GM21390 (cell line): ENCODE data around the gene PFAS.

Experiments used
- ATAC-seq: cut with Tn5 transposase; IDR thresholded peaks from one replicate; pipeline ENCODE4 v1.9.1; 2021; ENCODE audit not compliant: unreplicated experiment

The PFAS gene

DNA sequence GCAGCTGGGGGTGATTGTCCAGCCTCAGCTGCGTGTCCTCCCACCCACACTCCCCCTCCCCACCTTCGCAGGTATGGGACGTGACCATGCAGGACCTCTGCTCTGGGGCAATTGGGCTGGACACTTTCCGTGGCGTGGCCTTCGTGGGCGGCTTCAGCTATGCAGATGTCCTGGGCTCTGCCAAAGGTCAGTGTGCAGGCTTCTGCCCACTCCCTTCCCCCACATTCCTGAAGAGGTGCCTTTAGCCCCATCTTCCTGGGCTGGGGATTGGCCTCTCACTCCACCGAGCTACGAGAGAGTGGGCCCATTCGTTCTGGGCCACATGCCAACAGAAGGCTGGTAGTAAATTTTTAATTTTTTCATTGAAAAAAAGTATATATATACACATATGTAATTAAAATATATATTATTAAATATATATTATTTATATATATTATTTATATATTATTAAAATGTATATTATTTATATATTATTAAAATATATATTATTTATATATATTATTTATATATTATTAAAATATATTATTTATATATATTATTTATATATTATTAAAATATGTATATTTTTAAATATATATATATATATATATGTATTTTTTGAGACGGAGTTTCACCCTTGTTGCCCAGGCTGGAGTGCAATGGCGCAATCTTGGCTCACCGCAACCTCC, 18.5 kb downstream of the PFAS start:
- ATAC-seq, result no peak

DNA sequence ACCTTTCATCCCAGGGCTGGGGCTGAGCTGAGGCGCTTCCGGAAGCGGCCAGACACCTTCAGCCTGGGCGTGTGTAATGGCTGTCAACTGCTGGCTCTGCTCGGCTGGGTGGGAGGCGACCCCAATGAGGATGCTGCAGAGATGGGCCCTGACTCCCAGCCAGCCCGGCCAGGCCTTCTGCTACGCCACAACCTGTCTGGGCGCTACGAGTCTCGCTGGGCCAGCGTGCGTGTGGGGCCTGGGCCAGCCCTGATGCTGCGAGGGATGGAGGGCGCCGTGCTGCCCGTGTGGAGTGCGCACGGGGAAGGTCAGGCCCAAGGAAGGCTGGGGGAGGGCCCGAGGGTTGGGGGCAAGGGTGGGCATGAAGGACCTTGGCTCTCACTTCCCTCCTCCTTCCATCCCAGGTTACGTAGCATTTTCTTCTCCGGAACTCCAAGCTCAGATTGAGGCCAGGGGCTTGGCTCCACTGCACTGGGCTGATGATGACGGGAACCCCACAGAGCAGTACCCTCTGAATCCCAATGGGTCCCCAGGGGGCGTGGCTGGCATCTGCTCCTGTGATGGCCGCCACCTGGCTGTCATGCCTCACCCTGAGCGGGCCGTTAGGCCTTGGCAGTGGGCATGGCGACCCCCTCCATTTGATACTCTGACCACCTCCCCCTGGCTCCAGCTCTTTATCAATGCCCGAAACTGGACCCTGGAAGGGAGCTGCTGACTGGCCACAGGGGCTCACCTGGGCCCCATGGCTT, 19.6 kb downstream of the PFAS start:
- ATAC-seq, result no peak

DNA sequence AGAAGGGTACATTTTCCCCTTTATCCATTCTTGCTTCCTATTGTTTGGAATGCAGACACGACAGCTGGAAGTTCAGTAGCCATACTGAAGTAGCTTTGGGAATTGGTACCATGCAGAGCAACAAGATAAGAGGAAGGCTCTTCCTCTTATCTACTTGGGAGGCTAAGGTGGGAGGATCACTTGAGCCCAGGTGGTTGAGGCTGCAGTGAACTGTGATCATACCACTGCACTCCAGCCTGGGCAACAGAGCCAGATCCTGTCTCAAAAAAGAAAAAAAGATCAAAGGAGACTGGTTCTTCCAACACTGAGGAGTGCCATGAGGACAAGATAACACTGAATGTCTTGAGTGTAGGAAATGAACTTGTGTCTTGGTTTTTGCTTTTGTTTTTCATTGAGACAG, 23.3 kb downstream of the PFAS start:
- ATAC-seq, result no peak

DNA sequence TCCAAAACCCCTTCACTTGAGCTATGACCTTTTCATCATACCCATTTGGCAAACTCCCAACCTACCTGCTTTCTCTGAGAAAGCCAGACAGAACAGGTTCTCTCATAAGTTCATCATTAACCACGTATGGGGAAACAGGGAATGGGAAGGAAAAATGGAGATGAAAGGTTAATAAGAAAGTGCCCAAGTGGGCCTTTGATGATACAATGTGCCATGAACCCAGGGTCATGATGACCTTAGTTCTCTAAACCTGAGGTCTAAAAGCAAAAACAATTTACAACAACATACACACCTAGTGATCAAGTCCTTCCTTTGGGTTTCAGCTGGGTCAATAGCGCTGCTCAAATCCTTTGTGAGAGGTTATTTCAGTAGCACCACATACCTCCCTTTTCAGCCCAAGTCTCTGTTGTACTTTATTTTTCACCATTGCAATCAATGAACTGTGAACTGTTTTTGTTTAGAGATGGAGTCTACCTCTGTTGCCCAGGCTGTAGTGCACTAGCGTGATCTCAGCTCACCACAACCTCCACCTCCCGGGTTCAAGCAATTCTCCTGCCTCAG, 24.9 kb downstream of the PFAS start:
- no peak for ATAC-seq

DNA sequence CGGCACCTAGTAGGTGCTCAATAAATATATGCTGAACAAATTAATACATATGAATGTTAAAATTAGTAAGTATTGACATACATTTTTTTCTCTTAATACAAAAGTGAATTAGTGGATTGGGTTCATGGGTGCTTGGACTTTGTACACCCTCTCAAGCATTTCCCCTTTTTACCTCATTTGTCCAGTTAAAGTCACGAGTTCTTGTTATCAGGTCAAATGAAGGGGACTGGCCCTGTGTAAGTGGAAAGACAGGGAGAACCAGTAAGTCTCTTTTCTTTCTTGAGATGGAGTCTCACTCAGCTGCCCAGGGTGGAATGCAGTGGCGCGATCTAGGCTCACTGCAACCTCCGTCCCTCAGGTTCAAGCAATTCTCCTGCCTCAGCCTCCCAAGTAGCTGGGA, 25.7 kb downstream of the PFAS start:
- ATAC-seq, result no peak

DNA sequence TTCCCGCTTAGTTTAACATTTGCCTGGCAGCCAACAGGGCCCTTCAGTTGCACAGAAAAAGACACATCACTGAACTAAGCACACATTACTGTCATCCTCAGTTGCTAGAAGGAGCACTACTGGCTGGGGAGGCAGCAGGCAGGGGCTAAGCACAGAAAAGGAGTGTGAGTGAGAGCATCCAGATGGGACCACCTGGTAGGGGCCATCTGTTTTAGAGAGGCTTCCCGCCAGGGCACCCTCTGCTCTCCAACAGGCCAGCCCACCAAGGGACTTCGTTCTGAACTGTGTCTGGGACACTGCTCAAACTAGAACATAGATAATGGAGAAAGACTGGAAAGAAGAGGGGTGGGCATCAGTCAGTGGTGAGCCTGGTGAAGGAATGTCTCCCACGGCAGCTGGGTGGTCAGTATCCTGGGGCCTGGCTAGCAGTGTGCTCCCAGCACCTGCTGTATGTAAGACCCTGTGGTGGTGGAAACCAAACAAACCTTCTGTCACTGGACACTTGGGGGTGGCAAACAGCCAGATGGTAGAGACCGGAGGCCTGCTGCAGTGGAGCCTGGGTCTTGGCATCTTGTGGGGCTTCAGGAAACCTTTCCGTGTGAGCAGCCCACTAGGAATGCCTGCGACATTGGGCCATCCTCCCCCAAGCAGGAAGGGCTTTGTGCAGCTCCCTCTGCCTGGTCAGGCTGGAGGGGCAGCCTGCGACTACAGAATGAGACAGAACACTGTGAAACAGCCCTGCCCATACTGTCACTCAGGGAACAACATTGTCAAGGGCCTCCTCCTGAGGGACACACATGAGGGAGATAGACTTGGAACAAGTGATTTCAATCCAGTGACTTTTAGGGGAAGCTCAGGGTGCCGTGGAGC, 26.6 kb downstream of the PFAS start:
- ATAC-seq, result no peak

DNA sequence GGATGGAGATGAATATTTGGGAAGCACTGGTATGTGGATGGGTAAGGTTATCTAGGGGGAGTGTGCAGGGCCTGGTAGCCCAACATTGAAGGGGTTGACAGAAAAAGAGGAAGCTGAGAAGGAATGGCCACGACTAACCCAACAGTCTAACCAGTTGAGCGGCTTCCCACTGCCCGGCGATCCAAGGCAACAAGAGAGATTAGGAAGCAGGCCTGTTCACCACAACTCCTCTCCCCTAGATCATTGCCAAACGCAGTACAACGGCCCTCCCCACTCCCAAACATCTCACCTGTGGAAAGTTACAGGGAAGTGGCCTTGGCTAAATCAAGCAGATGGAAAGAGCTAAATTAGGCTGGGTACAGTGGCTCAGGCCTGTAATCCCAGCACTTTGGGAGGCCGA, 28.2 kb downstream of the PFAS start:
- no peak for ATAC-seq

DNA sequence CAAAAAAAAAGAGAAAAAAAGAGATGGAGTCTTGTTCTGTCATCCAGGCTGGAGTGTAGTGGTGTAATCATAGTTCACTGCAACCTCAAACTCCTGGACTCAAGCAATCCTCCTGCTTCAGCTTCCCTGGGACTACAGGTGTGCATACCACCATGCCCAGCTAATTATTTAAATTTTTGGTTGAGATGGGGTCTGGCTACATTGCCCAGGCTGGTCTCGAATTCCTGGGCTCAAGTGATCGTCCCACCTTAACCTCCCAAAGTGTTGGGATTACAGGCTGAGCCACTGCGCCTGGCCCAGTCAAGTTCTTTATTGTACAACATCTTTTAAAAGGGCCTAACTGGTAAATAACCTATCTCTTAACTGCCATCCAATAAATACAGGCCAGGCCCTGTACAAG, 33.3 kb downstream of the PFAS start:
- no peak for ATAC-seq

DNA sequence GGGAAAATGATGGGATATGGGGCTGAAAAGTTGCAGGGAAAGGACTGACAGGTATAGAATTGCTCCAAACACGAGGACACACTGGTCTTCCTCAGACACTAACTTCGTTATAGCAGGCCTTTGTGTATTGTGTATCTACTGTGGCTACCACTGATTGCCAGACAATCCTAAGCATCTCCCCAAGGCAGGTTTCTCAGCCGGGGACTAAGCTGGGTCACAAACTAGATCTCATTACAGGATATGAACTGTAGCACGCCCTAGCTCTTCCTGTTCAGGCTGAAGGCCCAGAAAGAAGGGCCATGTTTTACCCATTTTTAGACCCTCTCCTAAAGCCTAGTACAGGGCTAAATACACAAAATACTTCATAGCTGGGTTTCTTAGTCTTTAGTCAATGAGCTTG, 34.3 kb downstream of the PFAS start:
- no peak for ATAC-seq

DNA sequence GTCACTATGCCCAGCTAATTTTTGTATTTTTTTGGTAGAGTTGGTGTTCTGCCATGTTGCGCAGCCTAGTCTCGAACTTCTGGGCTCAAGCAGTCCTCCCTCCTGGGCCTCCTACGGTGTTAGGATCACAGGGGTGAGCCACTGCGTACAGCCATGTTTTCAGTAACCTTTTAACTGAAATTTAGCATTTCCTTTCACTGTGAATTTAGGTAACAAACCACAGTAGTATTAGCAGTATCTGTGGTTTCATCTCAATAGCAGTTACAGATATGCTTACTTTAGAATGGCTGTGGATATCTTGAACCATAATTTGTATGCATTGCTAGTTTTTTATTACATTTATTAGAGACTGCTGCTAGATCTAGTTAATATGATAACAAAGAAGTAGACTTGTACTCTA, 35.0 kb downstream of the PFAS start:
- ATAC-seq, result no peak

DNA sequence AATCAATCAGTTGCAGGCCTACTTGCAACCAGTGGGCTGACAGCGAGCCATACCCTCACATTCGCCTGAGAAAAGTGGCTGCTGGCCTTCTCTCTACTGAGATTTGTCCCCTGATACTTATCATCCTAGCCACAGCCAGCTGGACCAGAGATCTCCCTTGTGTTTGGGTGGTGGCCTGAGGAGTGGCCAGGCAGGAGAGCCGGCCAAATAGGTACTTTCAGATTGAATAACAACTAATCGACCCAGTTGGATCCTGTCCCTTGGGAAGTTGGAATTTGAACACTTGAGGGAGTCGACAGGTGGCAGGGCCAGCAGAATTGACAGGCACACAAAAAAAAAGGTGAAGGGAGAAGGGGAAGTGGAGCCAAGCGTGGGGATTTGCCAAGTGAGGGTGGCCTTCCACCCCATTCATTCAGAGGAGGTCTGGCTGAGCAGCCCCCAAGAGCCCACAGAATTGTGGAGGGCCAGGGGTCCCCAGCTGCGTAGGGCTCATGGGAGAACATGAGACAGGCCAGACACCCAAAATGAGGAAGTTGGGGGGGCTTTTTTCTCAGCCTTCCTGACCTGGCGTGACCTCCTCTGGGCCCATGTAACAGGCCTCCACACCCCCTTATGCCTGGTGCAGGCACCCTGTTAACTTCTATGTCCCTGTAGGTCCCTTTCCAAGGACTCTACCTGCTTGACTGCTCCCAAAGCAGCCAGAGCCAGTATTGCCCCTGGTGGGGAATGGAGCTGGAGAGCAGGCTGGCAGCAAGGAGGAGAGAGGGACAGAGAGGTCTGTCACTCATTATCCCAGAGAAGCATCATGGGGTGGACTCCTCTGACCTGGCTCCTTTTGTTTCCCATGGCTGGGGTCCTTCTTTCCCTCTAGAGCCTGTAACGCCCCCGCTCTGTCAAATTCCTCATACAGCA, 36.4 kb downstream of the PFAS start:
- no peak for ATAC-seq

DNA sequence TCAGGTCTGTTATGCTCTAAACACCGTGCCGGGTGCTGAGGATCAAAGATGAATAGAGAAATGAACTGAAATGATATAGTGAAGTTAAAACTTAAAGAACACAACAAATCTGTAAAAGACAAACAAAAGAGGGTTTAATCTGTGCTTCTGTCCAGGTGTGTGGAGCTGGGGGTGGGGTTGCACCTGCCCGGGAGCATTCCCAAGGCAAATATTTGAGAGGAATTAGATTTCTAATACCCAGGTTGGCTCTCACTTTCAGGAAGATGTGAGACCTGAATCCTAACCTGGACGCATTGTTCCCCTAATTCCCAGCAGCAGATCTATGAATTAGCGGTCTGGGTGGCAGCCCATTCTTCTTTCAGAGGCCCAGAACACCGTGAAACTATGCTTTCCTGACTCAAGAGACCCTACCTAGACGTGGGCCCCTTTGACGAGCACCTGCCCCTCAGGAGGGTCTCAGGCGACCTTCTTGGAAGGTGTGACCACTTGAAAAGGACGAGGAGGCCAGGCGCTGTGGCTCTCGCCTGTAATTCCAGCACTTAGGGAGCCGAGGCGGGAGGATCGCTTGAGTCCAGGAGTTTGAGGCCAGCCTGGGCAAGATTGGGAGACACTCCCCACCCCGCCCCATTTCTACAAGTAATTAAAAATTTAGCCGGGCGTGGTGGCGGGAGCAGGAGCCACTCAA, 38.7 kb downstream of the PFAS start:
- ATAC-seq, result no peak

DNA sequence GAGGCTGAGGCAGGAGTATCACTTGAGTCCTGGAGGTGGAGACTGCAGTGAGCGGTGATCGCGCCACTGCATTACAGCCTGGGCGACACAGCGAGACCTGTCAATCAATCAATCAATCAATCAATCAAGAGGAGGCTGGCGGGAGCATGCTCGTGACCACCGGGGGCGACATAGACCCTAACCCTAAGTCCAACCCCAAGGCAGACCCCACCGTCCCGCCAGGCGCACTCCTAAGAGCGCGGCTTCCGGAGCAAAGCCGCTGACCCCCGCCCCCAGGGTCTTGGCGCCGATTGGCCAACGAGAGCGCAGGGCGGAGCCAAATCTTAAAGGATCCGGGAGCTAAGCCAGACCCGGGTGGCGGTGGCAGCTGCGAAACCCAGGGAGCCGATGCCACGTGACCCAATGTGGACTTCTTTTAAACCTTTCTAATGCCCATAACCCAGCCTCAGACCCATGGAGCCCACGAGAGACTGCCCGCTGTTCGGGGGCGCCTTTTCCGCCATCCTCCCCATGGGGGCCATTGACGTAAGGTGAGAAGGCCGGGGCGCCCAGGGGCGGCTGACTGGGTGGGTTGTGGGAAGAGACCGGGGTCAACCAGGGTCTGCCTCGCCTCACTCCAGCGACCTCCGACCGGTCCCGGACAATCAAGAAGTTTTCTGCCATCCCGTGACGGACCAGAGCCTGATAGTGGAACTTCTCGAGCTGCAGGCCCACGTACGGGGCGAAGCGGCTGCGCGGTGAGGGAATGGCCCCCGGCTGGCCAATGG, 39.4 kb downstream of the PFAS start, which contains the start of gene RANGRF:
Gene RANGRF (plus strand): TSS at position 335 of the 767 bp plus-strand sequence. CDS start 119 bp downstream, at position 454.
- ATAC-seq, result peak; percentile 83

DNA sequence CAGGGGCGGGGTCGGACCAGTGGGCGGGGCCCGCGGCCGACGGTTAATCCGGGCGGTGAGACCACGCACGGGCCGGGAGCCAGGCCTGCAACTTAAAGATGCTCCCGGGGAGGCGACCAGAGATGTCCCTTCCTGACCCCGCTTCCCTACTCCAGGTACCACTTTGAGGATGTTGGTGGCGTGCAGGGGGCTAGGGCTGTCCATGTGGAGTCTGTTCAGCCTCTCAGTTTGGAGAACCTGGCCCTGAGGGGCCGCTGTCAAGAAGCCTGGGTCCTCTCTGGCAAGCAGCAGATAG, 40.0 kb downstream of the PFAS start:
- ATAC-seq, result no peak

DNA sequence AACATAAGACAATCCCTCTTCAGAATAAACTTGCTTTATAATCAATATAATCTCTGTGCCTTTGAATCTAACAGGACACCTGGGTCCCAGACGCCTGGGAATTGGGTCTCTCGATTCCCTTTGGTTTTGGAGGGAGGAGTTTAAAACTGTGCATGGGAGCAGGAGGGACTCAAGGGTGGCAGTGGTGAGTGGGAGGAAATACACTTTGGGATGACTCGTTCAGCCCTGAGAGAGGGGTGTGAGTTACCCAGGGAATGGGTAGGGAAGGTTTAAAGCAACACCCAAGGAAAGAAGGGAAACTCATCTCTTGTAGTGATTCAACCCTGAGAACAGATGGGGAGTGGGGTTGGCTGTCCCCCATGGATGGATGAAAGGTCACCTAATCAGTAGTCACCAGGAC, 41.0 kb downstream of the PFAS start:
- ATAC-seq, result no peak

DNA sequence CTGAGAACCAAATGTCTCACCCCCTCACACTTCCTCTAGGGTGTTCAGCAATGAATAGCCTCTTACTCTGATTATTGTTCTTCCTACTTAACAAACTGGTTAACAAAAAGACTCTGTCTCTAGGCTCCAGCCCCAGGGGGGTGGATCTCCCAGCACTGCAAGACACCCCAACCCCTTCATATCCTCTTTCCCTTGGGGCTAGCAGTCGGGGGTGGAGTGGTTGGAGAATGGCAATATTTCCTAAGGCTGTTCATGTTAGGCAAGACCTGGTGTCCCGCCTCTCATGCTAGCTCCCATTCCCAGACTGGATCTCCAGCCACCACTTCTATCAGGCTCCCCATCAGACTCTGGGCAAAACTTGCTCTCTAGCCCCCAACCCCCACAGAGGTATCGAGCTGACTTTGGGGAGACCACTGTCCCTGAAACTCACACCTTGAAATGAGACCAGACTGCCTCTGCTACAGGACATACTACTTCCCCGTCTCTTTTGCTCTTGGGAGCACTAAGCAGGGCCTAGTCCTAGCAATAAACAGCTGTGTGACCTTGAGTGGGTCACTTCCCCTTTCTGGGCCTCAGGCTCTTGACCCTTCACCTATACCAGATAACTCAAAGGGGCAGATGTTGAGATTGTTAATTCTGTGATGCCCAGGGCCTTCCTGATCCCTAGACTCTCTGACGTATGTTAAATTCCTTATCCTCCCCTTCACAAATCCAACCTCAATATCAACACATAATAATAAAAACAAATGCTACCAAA, 43.7 kb downstream of the PFAS start:
- no peak for ATAC-seq

DNA sequence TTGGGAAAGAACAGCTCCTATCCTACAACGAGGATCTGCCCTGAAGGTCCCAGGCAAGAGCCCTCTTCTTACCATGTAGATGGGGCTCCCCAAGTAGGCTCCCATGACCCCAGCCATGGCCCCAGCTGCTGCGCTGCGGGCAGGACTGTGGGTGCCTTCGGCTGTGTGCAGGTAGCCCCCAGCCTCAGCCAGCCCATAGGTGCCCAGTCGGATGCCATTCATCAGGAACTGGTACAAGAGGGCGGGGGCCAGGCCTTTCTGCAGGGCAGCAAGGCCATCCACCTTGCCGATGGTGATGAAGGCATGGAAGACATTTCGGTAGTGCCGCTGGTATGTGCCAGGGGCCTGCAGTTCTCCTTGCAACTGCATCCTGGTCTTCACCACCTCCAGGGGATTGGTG, 45.3 kb downstream of the PFAS start:
- no peak for ATAC-seq

DNA sequence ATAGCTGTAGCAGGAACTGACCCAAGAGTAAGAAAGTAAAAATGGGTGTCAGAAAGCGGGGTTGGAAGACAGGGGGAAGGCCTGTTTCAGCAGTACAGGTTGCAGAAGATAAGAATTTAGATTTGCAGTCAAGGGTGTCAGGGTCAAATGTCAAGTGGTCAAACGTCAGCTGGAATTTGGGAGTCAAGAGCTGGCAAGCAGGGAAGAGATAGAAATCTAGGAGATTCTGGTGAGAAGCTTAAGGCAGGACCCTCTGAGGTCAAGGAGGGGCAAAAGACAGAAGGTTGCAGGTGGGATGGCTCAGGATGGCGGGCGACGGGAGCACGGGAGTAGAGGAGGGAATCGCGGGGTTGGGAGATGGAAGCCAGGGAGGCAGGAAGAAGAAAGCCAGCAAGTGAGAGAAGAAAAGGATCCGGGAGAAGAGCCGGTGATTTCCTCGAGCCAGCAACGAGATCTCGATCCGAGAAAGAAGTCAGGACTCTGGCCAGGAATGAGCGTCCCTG, 45.8 kb downstream of the PFAS start:
- ATAC-seq, result no peak
